Fibroblast of the aortic adventitia (primary cell): ENCODE data around the gene KLK1. TPM values are rescaled to one million over a fixed set of nuclear protein-coding genes. Genes with fewer than 3 reads are reported as not detected.

Source experiments
- DNase-seq: peaks from one replicate; pipeline ENCODE4 v3.0.0-alpha.2; 2010; ENCODE audit warnings: low read depth
- H3K4me3 ChIP-seq: 2 replicates; pipeline ENCODE4 v1.5.1; 2011; ENCODE audit warnings: low read depth, mild to moderate bottlenecking, control low read depth, low read length, moderate library complexity
- total RNA-seq: library from RNA; depleted of rRNA; stranded (reverse); fragments of >200 nt; gene quantifications from 2 replicates; pipeline ENCODE4 v1.2.3, GENCODE V29; 2012; ENCODE audit warnings: low replicate concordance
- TF ChIP-seq, protein P1 (sequence below): IDR thresholded peaks from 2 replicates; pipeline ENCODE4 v1.5.1; 2011; ENCODE audit warnings: mild to moderate bottlenecking, low read length, control low read depth, inconsistent platforms; ENCODE audit not compliant: insufficient read depth

KLK1 gene
- total RNA-seq, 1 donor, result not detected

DNA sequence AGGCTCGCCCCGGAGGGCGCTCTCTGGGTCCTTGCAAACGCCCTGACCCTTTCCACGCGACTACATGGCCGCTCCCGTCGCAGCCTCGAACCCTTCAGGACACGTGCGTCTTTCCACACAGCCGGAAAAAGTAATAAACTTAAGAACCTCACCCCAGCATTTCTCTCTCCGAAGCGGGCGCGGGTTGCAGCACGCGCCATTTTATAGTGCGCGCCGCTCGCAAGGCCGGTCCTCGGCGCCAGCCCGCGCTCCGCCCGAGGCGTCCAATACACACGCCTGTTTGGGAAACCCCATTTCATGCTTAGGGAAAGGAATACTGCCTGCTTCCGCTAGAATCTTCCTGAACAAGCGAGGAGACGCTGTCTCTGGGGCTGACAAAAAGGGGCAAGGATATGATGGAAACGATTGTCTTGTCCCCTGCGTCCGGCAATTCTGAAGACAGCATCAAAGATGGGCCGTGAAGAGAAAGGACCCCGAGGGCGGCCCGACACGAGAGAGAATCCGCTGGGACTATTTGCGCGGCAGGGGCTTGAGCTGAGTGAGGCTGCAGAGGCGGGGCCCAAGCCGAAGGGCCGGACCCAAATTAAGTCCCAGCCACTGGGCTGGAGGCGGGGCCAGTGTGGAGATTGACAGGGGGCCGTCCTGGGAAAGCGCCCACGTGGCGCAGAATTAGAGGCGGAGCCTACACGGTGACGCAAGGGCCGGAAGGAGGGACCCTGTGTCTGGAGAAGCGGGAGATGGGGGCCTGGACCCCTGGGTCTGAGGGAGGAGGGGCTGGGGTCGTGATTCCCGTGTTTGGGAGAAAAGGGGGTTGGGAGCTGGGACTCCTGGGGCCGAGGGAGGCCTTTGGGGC is 18.9 kb downstream of the KLK1 start:
- H3K4me3 ChIP-seq, result peak overlapping the region; percentile 98
- DNase-seq, result peak; percentile 99
- TF ChIP-seq, protein P1, sequence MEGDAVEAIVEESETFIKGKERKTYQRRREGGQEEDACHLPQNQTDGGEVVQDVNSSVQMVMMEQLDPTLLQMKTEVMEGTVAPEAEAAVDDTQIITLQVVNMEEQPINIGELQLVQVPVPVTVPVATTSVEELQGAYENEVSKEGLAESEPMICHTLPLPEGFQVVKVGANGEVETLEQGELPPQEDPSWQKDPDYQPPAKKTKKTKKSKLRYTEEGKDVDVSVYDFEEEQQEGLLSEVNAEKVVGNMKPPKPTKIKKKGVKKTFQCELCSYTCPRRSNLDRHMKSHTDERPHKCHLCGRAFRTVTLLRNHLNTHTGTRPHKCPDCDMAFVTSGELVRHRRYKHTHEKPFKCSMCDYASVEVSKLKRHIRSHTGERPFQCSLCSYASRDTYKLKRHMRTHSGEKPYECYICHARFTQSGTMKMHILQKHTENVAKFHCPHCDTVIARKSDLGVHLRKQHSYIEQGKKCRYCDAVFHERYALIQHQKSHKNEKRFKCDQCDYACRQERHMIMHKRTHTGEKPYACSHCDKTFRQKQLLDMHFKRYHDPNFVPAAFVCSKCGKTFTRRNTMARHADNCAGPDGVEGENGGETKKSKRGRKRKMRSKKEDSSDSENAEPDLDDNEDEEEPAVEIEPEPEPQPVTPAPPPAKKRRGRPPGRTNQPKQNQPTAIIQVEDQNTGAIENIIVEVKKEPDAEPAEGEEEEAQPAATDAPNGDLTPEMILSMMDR, result no peak

DNA sequence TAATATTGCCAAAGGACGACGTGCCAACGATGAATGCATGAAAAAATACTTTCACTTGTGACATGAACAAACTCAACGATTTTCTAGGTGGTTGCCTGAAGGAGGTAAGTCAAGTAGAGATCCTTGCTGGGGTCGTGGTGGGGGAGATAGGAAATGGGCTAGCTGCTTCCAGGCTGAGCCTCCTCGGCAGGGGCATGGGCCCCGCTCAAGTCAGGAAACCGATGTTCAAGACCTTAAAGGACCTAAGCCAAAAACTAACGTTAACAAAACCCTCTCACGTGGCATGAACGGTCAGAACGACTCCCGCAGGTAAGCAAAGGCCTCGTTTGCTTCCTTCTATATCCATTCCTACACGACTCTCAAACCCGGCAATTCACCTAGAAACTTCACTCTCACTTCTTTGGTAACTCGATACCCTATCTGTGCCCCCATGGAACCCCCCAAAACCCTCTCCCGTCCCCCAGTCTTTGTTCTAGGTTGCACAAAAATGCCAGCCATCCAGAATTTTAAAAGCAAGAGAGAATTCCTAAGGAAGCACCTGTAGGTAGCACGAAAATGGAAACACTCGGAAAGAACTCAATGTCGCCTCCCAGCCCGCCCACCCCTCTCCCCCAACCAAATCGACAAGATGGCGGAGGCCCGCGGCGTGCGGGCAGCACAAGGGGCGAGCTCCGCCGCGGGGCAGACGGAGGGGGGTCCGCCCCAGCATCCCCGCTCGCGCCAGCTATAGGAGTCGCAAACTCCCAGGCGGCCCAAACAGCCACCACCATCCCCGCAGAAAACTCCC is 19.8 kb downstream of the KLK1 start:
- TF ChIP-seq, protein P1, result no peak
- peak; percentile 9 for DNase-seq
- peak overlapping the region; percentile 98 for H3K4me3 ChIP-seq

DNA sequence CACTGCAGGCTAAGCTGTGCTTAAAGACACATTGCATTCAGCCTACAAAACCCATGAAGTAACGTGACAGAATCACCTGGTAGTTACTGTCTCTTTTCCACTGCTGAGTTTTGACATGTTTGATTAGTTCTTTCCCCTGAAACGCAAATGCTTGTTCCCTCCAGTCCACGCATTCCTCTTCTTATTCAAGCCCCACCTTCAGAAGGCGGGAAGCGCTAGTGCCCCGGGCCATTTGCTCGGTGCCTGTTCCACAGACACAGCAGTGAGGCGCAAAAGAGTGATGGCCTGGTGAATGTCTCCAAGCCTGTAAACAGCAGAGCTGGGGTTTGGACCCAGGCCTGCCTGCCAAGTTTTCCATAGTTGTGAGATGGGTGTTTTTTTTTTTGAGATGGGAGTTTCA is 22.5 kb downstream of the KLK1 start:
- H3K4me3 ChIP-seq, result no peak overlapping the region
- DNase-seq, result no peak
- TF ChIP-seq, protein P1, result no peak

DNA sequence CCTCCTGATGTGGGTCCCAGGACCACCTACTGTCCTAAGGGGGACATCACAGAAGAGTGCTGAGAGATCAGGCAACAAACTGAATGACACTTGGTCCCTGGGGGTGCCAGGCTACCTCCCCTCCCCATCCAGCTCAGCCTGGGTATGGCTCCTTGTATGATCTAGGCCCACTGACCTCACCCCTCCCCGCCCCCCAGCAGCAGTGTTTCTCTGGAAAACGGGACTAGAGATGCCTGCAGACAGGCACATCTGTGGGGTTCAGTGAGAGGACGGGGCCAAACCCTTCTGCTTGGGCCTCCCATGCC is 24.1 kb downstream of the KLK1 start:
- DNase-seq, result no peak

DNA sequence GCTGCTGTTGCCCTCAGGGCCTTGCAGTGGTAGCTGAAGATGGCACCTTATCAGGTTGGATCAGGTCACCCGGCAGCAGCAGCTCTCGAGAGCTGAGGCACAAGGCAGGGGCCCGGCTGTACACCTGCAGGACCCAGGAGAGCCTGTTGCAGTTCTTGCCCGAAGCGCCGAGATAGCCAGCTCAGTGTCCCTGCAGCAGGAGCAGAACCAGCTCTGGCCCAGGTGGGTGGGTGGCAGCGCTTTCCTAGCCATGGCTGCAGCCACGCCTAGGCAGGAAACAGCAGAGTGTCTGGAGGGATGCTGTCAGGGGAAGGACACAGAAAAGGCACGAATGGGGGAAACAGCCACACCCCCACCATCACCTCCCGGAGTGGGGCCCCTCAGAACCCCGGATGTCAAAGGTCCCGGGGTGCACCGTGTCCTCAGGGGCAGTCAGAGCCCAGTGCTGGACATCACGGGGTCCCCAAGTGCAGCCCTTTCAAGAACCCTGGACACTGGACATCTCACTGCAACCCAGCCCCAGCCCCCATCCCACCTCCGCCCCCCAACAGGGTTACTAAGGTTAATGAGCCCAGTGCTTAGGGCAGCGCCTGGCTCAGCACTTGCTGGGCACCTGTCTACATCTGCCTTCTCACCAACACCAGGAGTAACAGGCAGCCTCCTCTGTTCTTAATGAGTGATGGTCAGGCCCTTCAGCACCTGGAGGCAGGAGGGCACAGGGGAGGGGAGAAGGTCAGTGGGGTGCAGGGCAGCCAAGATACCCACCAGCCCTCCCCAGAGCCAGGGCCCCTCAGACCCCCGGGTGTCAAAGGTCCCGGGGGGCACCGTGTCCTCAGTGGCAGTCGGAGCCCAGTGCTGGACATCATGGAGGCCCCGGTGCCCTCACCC is 24.7 kb downstream of the KLK1 start:
- TF ChIP-seq, protein P1, result no peak
- no peak for DNase-seq
- no peak overlapping the region for H3K4me3 ChIP-seq

More for the DNA sequence above, 24.1 kb downstream of the KLK1 start:
- no peak overlapping the region for H3K4me3 ChIP-seq
- TF ChIP-seq, protein P1, result no peak

DNA sequence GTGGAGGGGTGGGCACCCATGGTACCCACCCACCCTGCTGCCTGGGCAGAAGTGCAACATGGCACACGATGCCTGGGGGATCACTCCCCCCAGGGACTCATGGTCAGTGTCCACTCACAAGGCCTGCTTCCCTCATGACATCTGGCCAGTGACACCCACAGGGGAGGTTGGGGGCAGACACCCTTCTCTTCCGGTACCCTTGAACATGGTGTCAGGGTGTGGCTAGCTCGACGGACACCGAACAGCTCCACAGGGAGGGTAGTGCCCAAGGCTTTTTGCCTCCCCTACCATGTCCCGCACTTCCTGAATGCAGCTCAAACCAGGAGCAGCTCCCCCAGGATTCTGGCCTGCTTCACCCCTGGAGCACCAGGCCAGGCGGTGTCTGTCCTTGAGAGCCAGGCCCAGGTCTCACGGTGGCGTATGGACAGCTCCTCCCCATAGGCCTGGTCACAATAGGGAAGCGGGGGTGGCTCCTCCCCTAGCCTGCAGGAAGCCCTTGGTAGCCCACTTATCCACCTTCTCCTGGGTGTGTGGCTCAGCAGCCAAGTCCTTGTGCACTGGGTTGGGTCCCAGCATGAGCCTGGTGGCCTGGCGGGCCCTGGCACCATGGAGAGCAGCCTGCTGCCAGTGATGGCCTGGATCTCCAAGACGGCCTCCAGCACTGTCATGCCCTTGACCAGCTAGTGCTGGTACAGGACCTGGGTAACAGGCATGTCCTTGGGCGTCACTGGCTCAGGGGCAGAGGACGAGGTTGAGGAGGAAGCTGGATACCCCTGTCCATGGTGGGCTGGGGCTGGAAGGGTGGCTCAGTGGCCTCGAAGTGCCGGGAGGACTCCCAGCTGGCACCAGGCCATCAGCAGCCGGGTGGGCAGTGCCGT is 25.6 kb downstream of the KLK1 start:
- DNase-seq, result no peak
- TF ChIP-seq, protein P1, result no peak
- H3K4me3 ChIP-seq, result no peak overlapping the region
